Gastroesophageal sphincter (tissue), 3 donors: ENCODE results near the gene RFT1.

ENCODE experiments used
- EP300 ChIP-seq: sonication (generic); formaldehyde crosslinking; IDR thresholded peaks from one replicate; pipeline ENCODE4 v1.6.1; 2017; ENCODE audit warnings: antibody characterized with exemption, mild to moderate bottlenecking
- POLR2A ChIP-seq, 2 donors: fragments of 450-650 bp; IDR thresholded peaks; one replicate each; pipeline ENCODE4 v1.6.1; 2017; ENCODE audit warnings: antibody characterized with exemption in 2 of 2, mild to moderate bottlenecking in 2 of 2, moderate library complexity in 1 of 2
- POLR2AphosphoS5 ChIP-seq: sonication (generic); formaldehyde crosslinking; IDR thresholded peaks from one replicate; pipeline ENCODE4 v1.6.1; 2017; ENCODE audit warnings: antibody characterized with exemption
- TF ChIP-seq, protein P1 (sequence below), 4 experiments: fragments of 200-600 bp in 2 of 4; fragments of 450-650 bp in 2 of 4; sonication (generic) in 1 of 4; IDR thresholded peaks; one replicate each; pipeline ENCODE4 v1.5.1; 2017 to 2019; ENCODE audit warnings: antibody characterized with exemption in 4 of 4, mild to moderate bottlenecking in 2 of 4, moderate library complexity in 2 of 4

DNA sequence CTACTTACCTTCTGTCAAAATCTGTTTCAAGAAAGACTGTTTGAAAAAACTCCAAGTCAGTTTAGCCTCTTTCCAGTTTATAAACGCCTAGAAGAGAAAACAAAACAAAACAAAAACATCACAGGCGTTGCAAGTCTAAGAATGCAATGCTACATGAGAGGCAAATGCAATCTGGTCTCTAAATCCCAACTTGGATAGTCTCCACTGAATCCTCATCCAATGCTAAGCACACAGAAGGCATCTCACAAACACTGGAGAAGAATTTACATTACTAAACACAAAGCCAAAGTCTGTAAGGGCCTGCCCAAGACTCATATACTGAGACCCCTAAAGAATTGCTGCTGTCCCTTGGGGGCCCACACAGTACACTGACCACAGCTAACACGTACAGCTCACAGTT, 18.4 kb downstream of the RFT1 start:
- TF ChIP-seq, protein P1, sequence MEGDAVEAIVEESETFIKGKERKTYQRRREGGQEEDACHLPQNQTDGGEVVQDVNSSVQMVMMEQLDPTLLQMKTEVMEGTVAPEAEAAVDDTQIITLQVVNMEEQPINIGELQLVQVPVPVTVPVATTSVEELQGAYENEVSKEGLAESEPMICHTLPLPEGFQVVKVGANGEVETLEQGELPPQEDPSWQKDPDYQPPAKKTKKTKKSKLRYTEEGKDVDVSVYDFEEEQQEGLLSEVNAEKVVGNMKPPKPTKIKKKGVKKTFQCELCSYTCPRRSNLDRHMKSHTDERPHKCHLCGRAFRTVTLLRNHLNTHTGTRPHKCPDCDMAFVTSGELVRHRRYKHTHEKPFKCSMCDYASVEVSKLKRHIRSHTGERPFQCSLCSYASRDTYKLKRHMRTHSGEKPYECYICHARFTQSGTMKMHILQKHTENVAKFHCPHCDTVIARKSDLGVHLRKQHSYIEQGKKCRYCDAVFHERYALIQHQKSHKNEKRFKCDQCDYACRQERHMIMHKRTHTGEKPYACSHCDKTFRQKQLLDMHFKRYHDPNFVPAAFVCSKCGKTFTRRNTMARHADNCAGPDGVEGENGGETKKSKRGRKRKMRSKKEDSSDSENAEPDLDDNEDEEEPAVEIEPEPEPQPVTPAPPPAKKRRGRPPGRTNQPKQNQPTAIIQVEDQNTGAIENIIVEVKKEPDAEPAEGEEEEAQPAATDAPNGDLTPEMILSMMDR (IDR thresholded peaks at IDR 0.05), result no peak
- TF ChIP-seq POLR2A (IDR thresholded peaks at IDR 0.05) (no peak), POLR2AphosphoS5 (no peak), EP300 (no peak)
